ENCODE measurements around the gene MAPKAPK5.
"Not testable (repeated sequence)": the region's sequence is repeated elsewhere in the genome, so short reads cannot be mapped to it uniquely, and the experiment has no call there.

Gene MAPKAPK5

DNA sequence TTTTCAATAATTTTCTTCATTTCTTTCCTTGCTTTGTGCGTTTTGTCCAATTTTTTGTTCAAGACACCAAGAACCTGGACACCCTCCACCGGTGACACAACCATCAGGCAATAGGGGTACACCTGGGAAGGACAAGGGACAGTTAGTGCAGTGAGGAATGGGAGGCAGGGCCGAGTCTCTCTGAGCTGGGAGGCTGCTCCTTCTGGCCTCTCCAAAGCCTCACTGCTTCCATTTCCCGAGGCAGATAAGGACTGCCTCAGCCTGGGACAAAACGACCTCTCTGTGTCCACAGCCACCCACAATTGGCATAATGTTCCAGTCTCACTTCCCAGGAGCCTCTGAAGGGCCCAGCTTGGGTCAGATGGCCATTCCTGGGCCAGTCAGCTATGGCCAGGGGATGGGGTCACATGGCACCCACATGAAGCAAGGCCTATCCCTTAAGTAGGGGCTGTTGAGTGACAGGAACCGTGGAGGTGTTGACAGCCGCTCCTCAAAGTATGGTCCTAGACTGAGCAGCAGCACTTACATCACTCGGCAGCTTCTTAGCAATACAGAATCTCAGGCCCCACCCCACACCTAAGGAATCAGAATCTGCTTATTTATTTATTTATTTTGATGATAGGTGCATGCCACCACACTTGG, 13.6 kb upstream of the MAPKAPK5 start:
- no peak for DNase-seq (ENCODE audit: low read depth in 2 of 2)

DNA sequence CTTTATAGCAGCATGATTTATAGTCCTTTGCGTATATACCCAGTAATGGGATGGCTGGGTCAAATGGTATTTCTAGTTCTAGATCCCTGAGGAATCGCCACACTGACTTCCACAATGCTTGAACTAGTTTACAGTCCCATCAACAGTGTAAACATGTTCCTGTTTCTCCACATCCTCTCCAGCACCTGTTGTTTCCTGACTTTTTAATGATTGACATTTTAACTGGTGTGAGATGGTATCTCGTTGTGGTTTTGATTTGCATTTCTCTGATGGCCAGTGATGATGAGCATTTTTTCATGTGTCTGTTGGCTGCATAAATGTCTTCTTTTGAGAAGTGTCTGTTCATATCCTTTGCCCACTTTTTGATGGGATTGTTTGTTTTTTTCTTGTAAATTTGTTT, 12.4 kb upstream of the MAPKAPK5 start:
- DNase-seq (ENCODE audit: low read depth in 2 of 2) = not testable (repeated sequence)

DNA sequence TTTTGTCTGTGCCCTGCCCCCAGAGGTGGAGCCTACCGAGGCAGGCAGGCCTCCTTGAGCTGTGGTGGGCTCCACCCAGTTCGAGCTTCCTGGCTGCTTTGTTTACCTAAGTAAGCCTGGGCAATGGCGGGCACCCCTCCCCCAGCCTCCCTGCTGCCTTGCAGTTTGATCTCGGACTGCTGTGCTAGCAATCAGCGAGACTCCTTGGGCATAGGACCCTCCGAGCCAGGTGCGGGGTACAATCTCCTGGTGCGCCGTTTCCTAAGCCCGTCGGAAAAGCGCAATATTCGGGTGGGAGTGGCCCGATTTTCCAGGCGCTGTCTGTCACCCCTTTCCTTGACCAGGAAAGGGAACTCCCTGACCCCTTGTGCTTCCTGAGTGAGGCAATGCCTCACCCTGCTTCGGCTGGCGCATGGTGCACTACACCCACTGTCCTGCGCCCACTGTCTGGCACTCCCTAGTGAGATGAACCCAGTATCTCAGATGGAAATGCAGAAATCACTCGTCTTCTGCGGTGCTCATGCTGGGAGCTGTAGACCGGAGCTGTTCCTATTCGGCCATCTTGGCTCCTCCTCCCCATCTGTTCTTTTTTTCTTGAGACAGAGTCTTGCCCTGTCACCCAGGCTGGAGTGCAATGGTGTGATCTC, 7.2 kb upstream of the MAPKAPK5 start:
- DNase-seq (ENCODE audit: low read depth in 2 of 2) = not testable (repeated sequence)

DNA sequence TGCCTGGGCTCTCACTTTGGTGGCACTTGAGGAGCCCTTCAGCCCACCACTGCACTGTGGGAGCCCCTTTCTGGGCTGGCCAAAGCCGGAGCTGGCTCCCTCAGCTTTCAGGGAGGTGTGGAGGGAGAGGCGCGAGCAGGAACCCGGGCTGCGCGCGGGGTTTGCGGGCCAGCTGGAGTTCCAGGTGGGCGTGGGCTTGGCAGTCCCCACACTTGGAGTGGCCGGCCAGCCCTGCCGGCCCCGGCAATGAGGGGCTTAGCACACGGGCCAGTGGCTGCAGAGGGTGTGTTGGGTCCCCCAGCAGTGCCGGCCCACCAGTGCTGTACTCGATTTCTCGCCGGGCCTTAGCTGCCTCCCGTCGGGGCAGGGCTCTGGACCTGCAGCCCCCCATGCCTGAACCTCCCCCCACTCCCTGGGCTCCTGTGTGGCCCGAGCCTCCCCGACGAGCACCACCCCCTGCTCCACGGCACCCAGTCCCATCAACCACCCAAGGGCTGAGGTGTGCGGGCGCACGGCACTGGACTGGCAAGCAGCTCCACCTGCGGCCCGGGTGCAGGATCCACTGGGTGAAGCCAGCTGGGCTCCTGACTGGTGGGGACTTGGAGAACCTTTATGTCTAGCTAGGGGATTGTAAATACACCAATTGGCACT, 6.4 kb upstream of the MAPKAPK5 start:
- not testable (repeated sequence) for DNase-seq (ENCODE audit: low read depth in 2 of 2)

DNA sequence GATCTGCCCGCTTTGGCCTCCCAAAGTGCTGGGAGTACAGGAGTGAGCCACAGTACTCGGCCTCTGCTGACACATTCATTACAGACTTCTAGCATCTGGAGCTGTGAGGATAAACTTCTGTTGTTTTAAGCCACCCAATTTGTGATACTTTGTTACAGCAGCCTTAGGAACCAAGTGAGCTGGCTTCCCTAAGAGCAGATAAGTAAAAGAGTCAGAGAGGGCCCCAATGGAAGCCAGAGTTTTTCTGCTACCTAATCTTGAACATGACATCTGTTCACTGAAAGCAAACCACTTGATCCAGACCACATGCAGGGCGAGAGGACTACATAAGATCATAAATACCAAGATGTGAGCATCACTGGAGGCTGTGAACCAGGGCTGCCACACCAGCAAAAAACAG, 3.7 kb upstream of the MAPKAPK5 start:
- DNase-seq (ENCODE audit: low read depth in 2 of 2) = no peak

DNA sequence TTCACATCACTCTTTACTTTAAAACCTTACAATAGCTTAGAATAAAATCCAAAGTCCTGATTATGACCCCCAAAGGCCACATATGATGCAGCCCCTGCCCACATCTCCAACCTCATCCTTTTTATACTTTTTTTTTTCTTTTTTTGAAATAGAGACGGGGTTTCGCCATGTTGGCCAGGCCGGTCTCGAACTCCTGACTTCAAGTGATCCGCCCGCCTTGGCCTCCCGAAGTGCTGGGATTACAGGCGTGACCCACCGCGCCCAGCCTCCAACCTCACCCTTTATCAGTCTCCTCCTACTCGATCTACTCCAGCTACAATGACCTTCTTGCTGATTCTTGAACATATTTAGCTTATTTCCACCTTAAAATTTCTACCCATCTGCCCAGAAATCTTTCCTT, 1.2 kb upstream of the MAPKAPK5 start:
- no peak for DNase-seq (ENCODE audit: low read depth in 2 of 2)

DNA sequence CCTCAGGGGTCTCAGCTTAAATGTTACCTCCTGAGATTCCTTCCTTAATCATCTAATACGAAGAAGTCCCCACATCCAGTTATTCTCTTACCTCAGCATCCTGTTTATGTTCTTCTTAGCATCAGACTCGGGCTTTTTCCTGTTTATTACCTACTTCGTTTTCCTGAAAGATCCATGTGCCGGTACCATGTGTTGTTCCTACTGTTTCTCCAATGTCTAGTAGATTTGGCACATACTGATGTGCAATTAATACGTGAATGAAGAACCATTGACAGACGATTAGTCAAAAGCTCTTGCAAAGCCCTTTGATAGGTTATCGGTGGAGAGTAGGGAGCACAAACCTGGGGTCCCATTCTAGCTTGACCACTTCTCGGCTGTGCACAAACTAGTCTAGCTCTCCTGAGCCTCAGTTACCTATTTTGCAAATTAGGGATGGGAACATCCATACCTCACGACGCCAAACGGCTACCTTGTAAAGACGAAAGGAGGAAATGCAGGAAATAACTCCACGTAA, 735 bp upstream of the MAPKAPK5 start:
- no peak for DNase-seq (ENCODE audit: low read depth in 2 of 2)

DNA sequence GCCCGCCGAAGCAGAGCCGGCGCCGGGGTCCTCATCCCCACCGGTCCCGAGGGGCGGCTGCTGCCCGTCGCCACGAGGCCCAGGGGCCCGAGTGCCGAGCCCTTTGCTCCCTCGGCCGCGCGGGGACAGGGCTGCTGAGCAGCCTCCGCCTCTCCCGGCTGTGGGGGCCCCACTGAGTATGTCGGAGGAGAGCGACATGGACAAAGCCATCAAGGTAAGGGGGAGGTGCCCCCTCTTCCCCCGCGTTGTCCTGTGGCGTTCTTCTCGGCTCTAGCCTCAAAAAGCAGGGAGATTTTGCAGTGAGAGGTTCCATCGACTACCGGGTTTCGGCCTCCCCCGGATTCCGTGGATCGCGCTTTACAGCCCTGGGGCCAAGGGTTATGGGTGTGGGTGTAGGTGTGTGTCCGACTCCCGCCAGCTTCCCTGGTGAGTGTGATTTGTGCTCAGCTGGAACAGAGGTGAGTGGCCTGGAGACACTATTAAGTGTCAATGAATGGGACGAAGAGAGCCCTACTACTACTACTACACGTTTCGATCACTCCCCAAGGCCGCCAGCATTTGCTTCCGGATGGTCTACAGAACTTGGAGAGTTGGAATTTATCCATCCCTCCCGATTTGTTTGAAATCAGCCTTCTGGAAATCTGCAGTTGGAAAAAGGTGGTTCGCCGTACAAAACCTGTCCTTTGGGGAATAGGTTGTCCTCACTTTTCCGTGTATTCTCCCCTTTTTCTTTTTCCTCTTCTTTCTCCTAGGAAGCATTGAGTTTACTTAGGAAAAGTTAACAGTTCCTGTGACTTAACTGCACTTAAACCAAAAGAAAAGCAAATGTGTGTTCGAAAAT, 748 bp downstream of the MAPKAPK5 start:
- DNase-seq (ENCODE audit: low read depth in 2 of 2) = no peak

DNA sequence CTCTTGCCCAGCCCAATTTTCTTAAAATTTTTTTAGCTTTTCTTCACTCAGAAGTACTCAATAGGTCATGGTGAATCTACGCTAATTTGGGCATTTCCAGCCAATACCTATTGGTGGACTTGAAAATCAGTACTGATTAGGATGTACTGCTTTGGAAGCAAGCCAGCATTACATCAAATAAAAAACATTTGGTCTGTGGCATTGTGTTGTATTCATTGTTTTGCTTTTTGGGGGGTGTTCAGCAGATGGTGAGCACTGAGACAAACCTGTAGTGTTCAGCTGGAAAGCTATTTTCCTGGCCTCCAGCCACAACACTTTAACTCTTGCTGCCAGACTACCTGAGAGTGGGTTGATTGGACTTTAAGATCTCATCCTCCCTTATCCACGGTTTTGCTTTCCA, 4.0 kb downstream of the MAPKAPK5 start:
- no peak for DNase-seq (ENCODE audit: low read depth in 2 of 2)

DNA sequence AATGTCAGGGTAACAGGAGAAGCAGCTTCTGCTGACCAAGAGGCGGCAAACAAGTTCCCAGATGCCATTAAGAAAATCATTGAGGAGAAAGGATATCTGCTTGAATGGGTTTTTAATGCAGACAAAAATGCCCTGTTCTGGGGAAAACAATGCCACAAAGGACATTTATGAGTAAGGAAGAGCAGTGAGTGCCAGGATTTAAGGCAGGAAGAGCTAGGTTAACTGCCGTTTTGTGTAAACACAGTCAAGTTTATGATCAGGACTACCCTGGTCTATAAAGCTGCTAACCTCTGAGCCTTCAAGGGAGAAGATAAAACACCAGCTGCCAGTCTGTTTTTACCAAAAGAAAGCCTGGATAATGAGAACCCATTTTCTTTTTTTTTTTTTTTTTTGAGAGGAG, 8.5 kb downstream of the MAPKAPK5 start:
- DNase-seq (ENCODE audit: low read depth in 2 of 2) = no peak

DNA sequence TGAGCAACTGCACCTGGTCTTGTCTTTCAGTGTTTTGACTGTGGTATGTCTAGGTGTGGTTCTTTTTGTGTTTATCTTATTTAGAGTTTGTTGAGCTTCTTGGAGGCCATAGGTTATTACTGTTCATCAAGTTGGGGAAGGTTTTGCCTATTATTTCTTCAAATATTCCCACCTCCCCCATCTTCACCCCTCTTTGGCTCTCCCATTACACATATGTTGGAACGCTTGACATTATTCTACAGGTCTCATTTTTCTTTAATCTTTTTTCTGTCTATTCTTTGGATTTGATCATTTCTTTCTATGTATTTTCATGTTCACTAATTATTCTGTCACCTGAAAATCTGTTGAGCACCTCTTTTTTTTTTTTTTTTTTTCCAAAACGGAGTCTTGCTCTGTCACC, 16.2 kb downstream of the MAPKAPK5 start:
- no peak for DNase-seq (ENCODE audit: low read depth in 2 of 2)

DNA sequence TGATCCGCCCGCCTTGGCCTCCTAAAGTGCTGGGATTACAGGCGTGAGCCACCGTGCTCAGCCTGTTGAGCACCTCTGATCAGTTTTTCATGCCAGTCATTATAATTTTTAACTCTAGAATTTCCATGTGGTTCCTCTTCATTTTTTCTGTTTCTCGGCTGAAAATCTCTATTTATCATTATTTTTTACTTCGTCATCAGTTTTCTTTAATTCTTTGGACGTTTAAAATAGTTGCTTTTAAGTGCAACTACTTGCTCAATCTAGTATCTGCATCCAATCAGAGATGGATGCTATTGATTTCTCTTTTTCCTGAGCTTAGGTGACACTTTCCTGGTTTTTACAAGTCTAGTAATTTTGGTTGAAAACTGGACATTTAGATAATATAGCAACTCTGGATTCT, 16.8 kb downstream of the MAPKAPK5 start:
- DNase-seq (ENCODE audit: low read depth in 2 of 2) = no peak

DNA sequence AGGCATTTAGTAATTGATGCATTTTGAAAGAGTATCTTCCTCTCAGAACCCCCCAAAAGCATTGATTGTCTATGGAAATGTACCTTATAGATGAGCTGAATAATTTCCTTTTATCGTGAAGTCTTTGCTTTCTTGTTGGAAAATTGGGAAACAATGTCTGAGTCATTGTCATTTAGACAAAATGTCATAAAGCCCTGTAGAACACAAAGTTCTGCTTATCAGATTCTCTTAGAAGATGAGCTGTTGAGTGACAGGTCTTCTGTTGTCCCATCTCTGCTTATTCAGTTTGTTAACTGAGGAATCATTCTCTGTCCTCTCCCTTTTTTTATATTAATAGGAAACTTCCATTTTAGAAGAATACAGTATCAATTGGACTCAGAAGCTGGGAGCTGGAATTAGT, 22.9 kb downstream of the MAPKAPK5 start:
- no peak for DNase-seq (ENCODE audit: low read depth in 2 of 2)

DNA sequence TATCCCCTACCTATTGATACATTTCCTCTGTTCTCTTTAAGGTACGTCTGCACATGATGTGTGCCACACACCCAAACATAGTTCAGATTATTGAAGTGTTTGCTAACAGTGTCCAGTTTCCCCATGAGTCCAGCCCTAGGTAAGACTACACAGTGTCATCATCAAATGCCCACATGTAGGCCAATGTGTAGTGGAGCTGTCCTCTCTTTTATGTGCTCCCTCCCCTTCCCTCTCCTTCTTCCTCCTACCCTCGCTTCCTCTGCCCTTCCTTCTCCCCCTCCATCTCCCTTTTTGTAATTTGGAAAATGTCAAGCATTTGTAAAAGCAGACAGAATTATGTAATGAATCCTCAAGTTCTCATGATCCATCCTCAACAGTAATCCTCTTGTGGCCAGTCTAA, 25.5 kb downstream of the MAPKAPK5 start:
- no peak for DNase-seq (ENCODE audit: low read depth in 2 of 2)

DNA sequence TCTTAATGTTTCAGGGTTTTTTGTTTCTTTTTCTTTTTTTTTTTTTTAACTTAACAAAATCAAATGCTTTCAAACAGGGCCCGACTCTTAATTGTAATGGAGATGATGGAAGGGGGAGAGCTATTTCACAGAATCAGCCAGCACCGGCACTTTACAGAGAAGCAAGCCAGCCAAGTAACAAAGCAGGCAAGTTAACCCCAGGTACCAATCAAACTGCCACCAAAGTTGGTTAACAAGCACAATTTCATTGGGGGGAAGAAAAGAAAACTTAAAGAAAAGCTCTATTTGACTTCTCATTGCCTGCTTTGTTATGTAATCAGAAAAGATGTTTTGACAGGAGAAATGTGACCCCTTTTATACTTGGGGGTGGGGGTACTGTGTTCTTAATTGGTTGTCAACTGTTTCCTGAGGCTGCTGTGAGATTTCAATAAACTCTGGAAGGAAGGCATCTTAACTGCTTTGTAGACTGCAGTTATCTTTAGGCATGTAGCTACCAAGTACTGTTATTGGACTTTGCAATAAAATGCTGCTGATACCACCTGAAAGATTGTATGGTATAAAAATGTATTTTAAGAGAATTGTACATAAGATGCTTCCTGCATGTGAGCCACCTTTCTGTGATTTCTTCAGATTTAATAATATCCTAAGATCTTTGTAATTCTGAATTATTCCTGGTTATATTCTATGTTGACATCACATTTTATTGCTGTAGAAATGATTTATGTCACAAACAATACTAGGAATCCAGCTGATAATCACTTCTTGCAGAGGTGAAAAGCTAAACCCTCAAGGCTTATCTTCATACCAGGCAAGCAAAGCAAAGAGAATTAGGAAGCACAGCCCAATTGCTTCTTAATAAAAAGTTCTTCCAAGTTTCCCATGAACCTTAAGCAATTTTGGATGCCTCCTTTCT, 26.9 kb downstream of the MAPKAPK5 start:
- no peak for DNase-seq (ENCODE audit: low read depth in 2 of 2)

DNA sequence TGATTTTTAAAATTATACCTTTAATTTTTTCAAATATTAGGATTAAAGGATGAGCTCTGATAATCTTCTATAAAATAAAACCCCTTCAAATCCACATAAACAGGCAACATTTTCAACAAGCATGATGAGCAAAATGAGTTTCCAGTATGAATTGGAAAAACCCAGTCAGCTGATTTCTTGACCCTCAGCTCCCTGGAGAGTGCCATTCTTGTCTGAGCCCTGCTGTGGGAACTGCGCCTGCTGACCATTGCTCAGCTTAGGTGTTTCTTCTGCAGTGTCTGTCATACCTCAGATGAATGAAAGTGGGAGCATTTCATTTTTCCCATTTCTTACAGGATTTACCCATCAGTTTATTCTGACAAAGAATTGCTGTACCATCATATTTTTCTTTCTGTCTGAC, 27.6 kb downstream of the MAPKAPK5 start:
- no peak for DNase-seq (ENCODE audit: low read depth in 2 of 2)

DNA sequence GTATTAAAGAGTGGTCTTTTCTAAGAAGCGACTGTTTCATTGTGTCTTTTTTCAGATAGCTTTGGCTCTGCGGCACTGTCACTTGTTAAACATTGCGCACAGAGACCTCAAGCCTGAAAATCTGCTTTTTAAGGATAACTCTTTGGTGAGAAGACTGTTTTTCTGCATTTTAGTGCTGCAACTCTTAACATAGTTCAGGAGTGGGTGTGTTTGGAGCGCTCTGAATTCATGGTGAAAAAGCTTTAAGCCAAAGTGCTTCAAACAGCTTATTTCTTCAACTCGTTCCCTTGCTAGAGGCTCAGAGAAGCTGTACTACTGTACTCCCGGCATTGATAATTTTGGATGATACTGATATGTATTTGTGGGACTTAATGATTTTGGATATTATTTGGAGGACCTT, 28.2 kb downstream of the MAPKAPK5 start:
- DNase-seq (ENCODE audit: low read depth in 2 of 2) = no peak

DNA sequence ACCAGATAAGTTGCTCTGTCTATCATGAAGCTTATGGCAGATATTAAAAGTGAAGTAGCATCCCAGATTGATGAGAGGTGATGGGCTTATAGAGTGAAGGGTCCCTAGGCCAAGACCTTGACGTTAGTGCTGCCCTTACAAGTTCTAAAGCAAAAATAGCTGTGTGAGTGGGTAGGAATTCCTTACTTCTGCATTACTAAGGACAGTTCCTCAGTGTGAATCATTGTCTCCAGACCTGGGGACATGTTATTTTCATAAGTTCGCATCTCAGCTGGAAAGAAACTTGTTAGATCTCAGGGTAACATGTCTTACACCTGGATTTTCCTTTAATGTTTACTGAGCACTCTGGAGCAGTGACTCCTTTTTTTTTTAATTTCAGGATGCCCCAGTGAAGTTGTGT, 28.7 kb downstream of the MAPKAPK5 start:
- no peak for DNase-seq (ENCODE audit: low read depth in 2 of 2)

DNA sequence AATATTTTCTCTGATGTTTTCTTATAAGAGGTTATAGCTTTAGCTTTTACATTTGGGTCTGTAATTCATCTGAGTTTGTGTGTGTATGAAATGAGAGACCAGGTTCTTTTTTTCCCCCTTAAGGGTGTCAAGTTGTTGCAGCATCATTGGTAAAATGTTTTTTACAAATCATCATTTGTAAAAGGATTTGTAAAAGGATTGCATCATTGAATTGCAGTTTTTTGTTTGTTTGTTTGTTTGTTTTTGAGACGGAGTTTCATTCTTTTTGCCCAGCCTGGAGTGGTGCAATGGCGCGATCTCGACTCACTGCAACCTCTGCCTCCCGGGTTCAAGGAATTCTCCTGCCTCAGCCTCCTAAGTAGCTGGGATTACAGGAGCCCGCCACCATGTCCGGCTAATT, 31.1 kb downstream of the MAPKAPK5 start:
- DNase-seq (ENCODE audit: low read depth in 2 of 2) = no peak

DNA sequence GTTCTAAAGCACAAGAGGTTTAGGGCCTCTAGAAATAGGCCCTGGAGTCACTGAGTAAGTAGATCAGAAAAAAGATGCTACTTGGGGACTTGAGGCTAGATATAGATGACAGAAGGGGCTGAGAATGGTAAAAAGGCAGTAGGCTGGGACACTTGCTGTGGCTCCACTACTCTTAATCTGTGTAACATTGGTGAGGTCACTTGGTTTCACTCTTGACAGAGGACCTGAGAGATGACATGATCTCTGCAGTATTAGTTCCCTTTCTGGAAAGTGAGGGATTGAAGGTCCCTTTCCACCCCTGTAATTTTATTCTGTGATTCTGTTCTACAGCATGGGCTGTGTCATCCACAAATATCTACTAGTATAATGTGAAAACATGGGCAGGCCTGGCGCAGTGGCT, 39.7 kb downstream of the MAPKAPK5 start:
- no peak for DNase-seq (ENCODE audit: low read depth in 2 of 2)

All from stimulated activated CD4-positive, alpha-beta T cell treated with anti-CD3 and anti-CD28 coated beads, Interleukin-1b, Interleukin-23, amount 100 ng/mL, for 1 hour (primary cell).